Stimulated activated CD4-positive, alpha-beta T cell treated with anti-CD3 and anti-CD28 coated beads, Interleukin-1b, Interleukin-23, amount 100 ng/mL, for 4 hours (primary cell): ENCODE results near the gene EPN3.

Experiments
- DNase-seq, 2 donors: peaks; one replicate each; pipeline ENCODE4 v3.0.0-alpha.2; 2020; ENCODE audit warnings: low read depth in 2 of 2

The EPN3 gene

DNA sequence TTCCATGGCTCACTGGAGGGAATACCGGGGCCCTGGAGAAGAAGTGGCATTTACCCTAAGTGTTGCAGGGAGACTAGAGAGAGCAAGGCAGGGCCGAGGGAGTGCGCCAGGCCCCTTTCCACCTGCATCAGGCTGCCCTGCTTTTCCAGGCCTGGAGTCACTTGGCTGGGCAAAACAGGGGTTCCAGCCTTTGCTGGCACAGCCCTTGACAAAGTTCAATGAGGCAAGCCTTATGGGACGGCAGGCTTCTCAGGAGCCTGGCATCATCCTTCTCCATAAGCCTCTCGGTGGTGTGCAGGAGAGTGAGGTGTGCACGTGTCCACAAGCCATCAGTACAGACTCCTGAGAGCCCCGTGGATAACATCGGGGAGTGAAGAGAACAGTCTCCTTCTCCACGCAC is 55.0 kb downstream of the EPN3 start:
- DNase-seq, result no peak

DNA sequence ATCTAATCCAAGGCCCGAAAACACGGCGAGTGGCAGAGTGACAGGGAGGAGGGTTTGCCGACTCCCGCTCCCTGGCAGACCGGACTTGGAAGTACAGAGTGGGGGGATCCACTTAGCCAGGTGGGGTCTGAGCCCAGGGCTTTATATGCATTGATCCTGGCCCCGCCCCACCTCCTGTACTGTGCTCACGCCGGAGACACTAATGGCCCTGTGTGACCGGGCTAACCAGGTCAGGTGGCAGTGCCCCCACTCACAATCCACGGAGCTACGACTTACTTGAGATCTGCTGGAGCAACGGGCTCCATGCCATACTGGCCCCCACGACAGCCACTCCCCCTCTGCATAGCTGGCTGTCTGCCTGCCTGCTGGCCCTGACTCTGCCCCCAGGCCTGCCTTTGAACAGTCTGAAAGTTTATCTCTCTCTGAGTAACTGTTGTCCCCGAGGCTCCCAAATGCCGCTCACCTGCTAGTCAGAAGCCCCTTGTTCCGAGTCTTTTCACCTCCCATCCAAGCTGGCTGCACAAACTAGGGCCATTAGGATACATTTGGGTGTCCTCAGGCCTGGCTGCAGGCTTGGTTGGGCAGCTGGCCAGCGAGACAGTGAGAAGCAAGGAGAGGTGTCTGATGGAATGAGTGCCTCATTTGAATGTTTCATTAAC is 56.0 kb downstream of the EPN3 start:
- no peak for DNase-seq

DNA sequence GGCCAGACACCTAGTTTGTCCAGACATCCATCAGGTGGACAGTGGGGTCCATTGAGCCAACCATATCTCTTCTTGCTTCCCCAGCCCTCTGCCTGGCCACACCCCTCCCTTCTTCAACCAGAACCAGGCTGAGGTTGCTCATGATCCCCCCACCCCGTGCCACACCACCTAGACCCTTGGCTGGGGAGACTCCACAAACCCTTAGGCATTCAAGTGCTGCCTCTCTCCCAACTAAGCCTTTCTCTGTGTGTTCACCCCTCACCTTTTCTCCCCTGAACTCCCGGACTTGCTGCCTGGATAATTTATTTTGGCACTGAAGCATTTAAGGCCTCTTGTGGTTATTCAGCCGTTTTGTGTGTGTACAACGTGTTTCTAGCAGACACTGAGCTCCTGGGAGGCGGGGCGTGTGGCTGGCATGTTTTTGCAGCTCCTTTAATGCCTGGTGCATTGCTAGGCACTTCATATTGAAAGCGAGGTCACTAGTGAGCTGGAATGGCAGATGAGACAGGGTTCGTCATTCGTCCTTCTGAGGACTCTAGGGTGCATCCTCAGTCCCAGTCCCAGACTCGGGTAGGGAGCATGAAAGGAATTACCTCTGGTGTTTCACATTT is 56.7 kb downstream of the EPN3 start:
- DNase-seq, result no peak

DNA sequence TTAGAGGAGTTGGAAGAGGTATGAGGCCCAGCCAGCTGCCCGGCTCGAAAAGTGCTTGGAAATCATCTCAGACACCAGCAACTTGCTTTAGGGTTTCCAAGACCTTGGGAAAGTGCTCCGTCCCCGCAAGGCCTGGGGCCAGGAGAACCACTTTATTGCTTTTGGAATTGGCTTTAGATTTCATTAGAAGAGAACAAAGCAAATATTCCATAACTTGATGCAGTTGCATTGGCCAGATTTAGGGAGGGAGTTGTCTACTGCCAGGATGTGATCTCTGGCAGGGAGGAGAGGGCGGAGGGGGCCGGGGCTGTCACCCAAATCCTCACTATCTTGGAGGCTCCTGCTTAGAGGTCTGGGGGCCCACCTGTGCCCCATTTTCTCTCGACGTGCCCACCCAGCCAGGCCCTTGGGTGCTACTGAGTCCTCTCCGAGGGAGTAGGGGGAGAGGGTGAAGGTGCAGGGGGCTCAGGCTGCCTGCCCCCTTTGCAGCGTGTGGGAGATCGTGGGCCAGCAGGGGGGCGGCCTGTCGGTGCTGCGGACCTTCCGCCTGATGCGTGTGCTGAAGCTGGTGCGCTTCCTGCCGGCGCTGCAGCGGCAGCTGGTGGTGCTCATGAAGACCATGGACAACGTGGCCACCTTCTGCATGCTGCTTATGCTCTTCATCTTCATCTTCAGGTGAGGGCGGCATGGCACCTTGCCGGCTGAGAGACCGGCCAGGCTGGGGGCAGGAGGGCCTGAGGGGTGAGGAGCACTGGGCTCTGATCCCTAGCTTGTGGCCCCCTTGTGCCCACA is 58.6 kb downstream of the EPN3 start:
- no peak for DNase-seq

DNA sequence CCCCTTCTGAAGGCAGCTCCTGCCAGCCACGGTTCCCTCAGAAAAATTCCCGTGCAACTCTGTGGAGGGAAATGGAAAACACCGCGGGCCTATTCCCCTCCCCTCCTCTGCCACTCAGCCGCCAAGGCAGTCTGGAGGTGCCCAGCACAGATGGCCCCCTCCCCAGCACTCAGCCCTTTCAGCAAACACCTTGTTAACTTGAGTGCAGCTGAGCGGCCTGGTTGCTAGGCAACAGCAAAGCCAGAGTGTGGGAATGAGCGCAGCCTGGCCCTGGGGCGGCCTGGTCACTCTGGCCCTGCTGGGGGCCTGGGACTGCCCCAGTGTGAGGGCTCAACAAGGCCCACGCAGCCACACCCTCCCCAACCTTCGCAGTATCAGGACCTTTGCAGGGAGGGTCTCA is 60.8 kb downstream of the EPN3 start:
- DNase-seq, result no peak
